H1 (cell line): ENCODE measurements around the gene SENP3. TPM values are rescaled to one million over a fixed set of nuclear protein-coding genes. Genes with fewer than 3 reads are reported as not detected.

ENCODE experiments used
- CTCF ChIA-PET: fragments of 300-600 bp; sonication (Branson Sonifier 250); formaldehyde crosslinking; loops from one replicate; lab custom pipeline; 2021; ENCODE audit not compliant: partially characterized antibody; lab: Charles Lee
- POLR2A ChIA-PET: fragments of 300-600 bp; sonication (Branson Sonifier 250); formaldehyde crosslinking; loops from one replicate; lab custom pipeline; 2021; ENCODE audit warnings: inconsistent platforms; ENCODE audit not compliant: partially characterized antibody; lab: Charles Lee
- DNase-seq, 2 experiments: peaks; one replicate each; pipeline versions ENCODE4 v3.0.0 to v3.0.0-alpha.2; 2010 to 2022; ENCODE audit warnings: low spot score in 2 of 2, low read depth in 1 of 2, mixed read lengths in 1 of 2
- FAIRE-seq: peaks from 2 replicates; lab custom pipeline; 2011; peaks lifted over from hg19 to GRCh38; lab: Jason Lieb, UNC
- H2AFZ ChIP-seq: 2 replicates; pipeline ENCODE4 v1.8.1; 2012; ENCODE audit warnings: low read length, inconsistent platforms
- H2AK5ac ChIP-seq: 2 replicates; pipeline ENCODE4 v1.6.1; 2013; ENCODE audit warnings: low read depth, low read length
- H2BK120ac ChIP-seq: replicated peaks from 2 replicates; pipeline ENCODE3; 2013; ENCODE audit warnings: low read depth, low read length, inconsistent platforms
- H2BK12ac ChIP-seq: 2 replicates; pipeline ENCODE4 v1.6.1; 2013; ENCODE audit warnings: low read depth, low read length
- H2BK15ac ChIP-seq: 2 replicates; pipeline ENCODE4 v1.6.1; 2013; ENCODE audit warnings: low read length
- H2BK20ac ChIP-seq: 2 replicates; pipeline ENCODE4 v1.6.1; 2013; ENCODE audit warnings: low read length
- H2BK5ac ChIP-seq: 2 replicates; pipeline ENCODE4 v1.6.1; 2013; ENCODE audit warnings: low read depth, low read length
- H3K14ac ChIP-seq: 2 replicates; pipeline ENCODE4 v1.6.1; 2013; ENCODE audit warnings: inconsistent platforms; ENCODE audit not compliant: insufficient read length
- H3K18ac ChIP-seq: 2 replicates; pipeline ENCODE4 v1.6.1; 2013; ENCODE audit warnings: low read length; ENCODE audit errors: extremely low read depth
- H3K23ac ChIP-seq: 2 replicates; pipeline ENCODE4 v1.6.1; 2013; ENCODE audit warnings: inconsistent platforms; ENCODE audit not compliant: insufficient read length
- H3K23me2 ChIP-seq: 2 replicates; pipeline ENCODE4 v1.6.1; 2013; ENCODE audit warnings: low read depth, low read length
- H3K27ac ChIP-seq: 2 replicates; pipeline ENCODE4 v1.6.1; 2011; ENCODE audit warnings: low read depth, low read length, inconsistent platforms
- H3K27me3 ChIP-seq, 4 experiments: replicated peaks in 1 of 4; 1 replicate in 1 of 4; 2 replicates in 3 of 4; pipeline versions ENCODE4 v1.6.1 to v1.8.1; 2011 to 2013; ENCODE audit warnings: low read length in 3 of 4, mild to moderate bottlenecking in 3 of 4, inconsistent platforms in 2 of 4, mixed read lengths in 2 of 4, moderate library complexity in 1 of 4; ENCODE audit not compliant: control insufficient read depth in 3 of 4, insufficient read depth in 3 of 4; ENCODE audit errors: extremely low read depth in 1 of 4
- H3K36me3 ChIP-seq, 4 experiments: 2 replicates each; pipeline versions ENCODE4 v1.6.1 to v1.8.1; 2011 to 2013; ENCODE audit warnings: mild to moderate bottlenecking in 4 of 4, low read length in 3 of 4, moderate library complexity in 2 of 4, control low read depth in 1 of 4, inconsistent platforms in 1 of 4; ENCODE audit not compliant: insufficient read depth in 4 of 4, control insufficient read depth in 2 of 4
- H3K4ac ChIP-seq: replicated peaks from 2 replicates; pipeline ENCODE3; 2013; ENCODE audit warnings: low read length, low read depth, mixed read lengths, inconsistent platforms; ENCODE audit not compliant: insufficient read length
- H3K4me1 ChIP-seq, 4 experiments: replicated peaks in 1 of 4; 1 replicate in 1 of 4; 2 replicates in 3 of 4; pipeline versions ENCODE4 v1.6.1 to v1.8.1; 2011 to 2013; ENCODE audit warnings: low read length in 3 of 4, inconsistent platforms in 2 of 4, mixed read lengths in 1 of 4; ENCODE audit not compliant: insufficient read depth in 4 of 4, control insufficient read depth in 3 of 4
- H3K4me2 ChIP-seq, 2 experiments: 2 replicates each; pipeline versions ENCODE4 v1.6.1 to v1.8.1; 2011 to 2013; ENCODE audit warnings: low read depth in 2 of 2, low read length in 2 of 2, control low read depth in 1 of 2, inconsistent platforms in 1 of 2, mild to moderate bottlenecking in 1 of 2; ENCODE audit not compliant: insufficient read depth in 1 of 2
- H3K4me3 ChIP-seq, 4 experiments: fragments of 200-600, 300-600 bp in 1 of 4; sonication (generic), shearing (Covaris generic), sonication (Bioruptor Twin) in 1 of 4; 2 replicates each; pipeline versions ENCODE4 v1.5.1 to v1.8.1; 2011 to 2016; ENCODE audit warnings: low read length in 4 of 4, low read depth in 3 of 4, control low read depth in 2 of 4, inconsistent platforms in 2 of 4, mild to moderate bottlenecking in 2 of 4, mixed read lengths in 1 of 4, moderate library complexity in 1 of 4; ENCODE audit not compliant: insufficient read depth in 2 of 4; ENCODE audit errors: extremely low read depth in 1 of 4
- H3K56ac ChIP-seq: replicated peaks from 2 replicates; pipeline ENCODE3; 2013; ENCODE audit warnings: low read depth, mild to moderate bottlenecking, mixed read lengths, low read length, inconsistent platforms; ENCODE audit not compliant: insufficient read length
- H3K79me1 ChIP-seq: 2 replicates; pipeline ENCODE4 v1.6.1; 2013; ENCODE audit warnings: low read depth, low read length, control low read depth
- H3K79me2 ChIP-seq, 2 experiments: 2 replicates each; pipeline versions ENCODE4 v1.6.1 to v1.8.1; 2012 to 2013; ENCODE audit warnings: low read length in 2 of 2, mild to moderate bottlenecking in 2 of 2, inconsistent platforms in 1 of 2; ENCODE audit not compliant: insufficient read depth in 2 of 2, control insufficient read depth in 1 of 2
- H3K9ac ChIP-seq, 4 experiments: replicated peaks in 1 of 4; 1 replicate in 1 of 4; 2 replicates in 3 of 4; pipeline versions ENCODE4 v1.6.1 to v1.8.1; 2011 to 2013; ENCODE audit warnings: low read depth in 3 of 4, low read length in 3 of 4, control low read depth in 2 of 4, mild to moderate bottlenecking in 2 of 4, moderate library complexity in 2 of 4, inconsistent platforms in 1 of 4; ENCODE audit errors: extremely low read depth in 1 of 4
- H3K9me3 ChIP-seq, 2 experiments: 2 replicates each; pipeline versions ENCODE4 v1.6.1 to v1.8.1; 2012 to 2013; ENCODE audit warnings: mild to moderate bottlenecking in 2 of 2, moderate library complexity in 2 of 2, control low read depth in 1 of 2, inconsistent platforms in 1 of 2, low read depth in 1 of 2, low read length in 1 of 2, mixed read lengths in 1 of 2; ENCODE audit not compliant: insufficient read depth in 2 of 2
- H4K20me1 ChIP-seq, 2 experiments: replicated peaks in 1 of 2; 2 replicates each; pipeline versions ENCODE3 to v1.8.1; 2011 to 2013; ENCODE audit warnings: inconsistent platforms in 2 of 2, low read length in 2 of 2, mild to moderate bottlenecking in 1 of 2; ENCODE audit not compliant: insufficient read depth in 2 of 2, control insufficient read depth in 1 of 2
- H4K5ac ChIP-seq: 2 replicates; pipeline ENCODE4 v1.6.1; 2013; ENCODE audit warnings: low read length, low read depth, mixed read lengths, inconsistent platforms; ENCODE audit not compliant: insufficient read length
- H4K8ac ChIP-seq: 2 replicates; pipeline ENCODE4 v1.8.0; 2013; ENCODE audit warnings: mild to moderate bottlenecking, moderate library complexity, low read length, inconsistent platforms; ENCODE audit not compliant: insufficient read depth; ENCODE audit errors: extremely low read depth
- H4K91ac ChIP-seq: replicated peaks from 2 replicates; pipeline ENCODE3; 2013; ENCODE audit warnings: low read length, mixed read lengths, inconsistent platforms; ENCODE audit not compliant: insufficient read length
- ASH2L ChIP-seq: fragments of 200-600, 300-600 bp; sonication (generic); IDR thresholded peaks from one replicate; pipeline ENCODE4 v1.7.1; 2017; ENCODE audit warnings: low read length
- CEBPB ChIP-seq: IDR thresholded peaks from 2 replicates; pipeline ENCODE4 v1.6.1; 2012; ENCODE audit warnings: low read depth, low read length
- FOSL1 ChIP-seq: IDR thresholded peaks from 2 replicates; pipeline ENCODE4 v1.6.1; 2011; ENCODE audit warnings: mild to moderate bottlenecking, low read depth, low read length, moderate library complexity; ENCODE audit not compliant: insufficient read depth
- SP1 ChIP-seq: IDR thresholded peaks from 2 replicates; pipeline ENCODE4 v1.6.1; 2011; ENCODE audit warnings: low read depth, low read length
- WGBS, 2 experiments: shearing (Covaris generic) in 1 of 2; methylation state at CpG; one replicate each; pipeline versions ENCODE4 v1.1.6 to v1.1.7; 2013 to 2015; ENCODE audit warnings: low lambda C conversion rate in 2 of 2, mixed read lengths in 2 of 2, inconsistent platforms in 1 of 2, low coverage in 1 of 2, missing lambda C conversion rate in 1 of 2; ENCODE audit not compliant: insufficient replicate concordance in 2 of 2, insufficient coverage in 1 of 2, insufficient read length in 1 of 2; ENCODE audit errors: extremely low coverage in 1 of 2, missing lambda C conversion rate in 1 of 2; 5-methylcytosine and 5-hydroxymethylcytosine counted together
- polyA plus RNA-seq, 7 experiments: library from polyadenylated mRNA; depleted of rRNA in 3 of 7; stranded (reverse) in 5 of 7; unstranded in 2 of 7; fragments of >200 nt in 5 of 7; fragments of 200-250 nt in 2 of 7; gene quantifications; 1 replicate in 5 of 7; 2 replicates in 1 of 7; 4 replicates in 1 of 7; pipeline versions ENCODE4 v1.2.1 to v1.2.3, GENCODE V29; 2011 to 2013; ENCODE audit warnings: missing spikeins in 2 of 7, mixed read lengths in 2 of 7
- total RNA-seq: library from RNA; stranded (reverse); fragmentation: NEBNext Ultra II Directional; extraction: Animal tissue kit (Norgen Biotek cat#: 25700); gene quantifications from 2 replicates; pipeline ENCODE4 v1.2.1, GENCODE V29; 2021

SENP3 gene
- total and polyA plus RNA-seq, 2 of the 8 experiments (the other 6 are each of a cell fraction or from before 2014, with no cell fraction given) = 86.2 to 129 TPM

DNA sequence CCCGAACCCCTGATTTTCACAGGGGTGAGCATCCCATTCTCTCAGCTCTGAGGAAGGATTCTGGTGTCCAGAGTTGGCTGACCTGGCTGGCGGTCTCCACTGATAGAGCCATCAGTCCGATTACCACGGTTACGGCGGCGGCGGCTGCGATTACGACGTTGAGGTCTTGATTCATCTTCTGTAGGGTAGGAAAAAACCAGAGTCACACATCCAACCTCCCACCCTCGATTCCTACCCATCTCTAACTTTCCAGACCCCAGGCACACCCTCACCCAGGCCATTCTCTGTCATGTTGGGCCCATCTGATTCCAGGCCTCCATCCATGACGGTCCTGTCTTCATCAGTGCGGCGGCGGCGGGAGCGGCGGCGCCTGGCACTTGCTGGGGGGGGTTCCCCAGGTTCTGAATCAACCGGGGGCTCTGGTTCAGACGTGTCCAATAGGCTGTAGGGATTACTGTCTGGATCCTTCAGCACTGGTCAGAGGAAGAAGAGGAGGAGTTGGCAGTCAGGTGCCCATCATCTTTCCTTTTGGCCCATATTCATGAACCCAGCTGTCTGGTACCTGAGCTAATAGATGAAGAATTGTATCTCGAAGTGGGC lies 30.8 kb downstream of the SENP3 start:
- Histone ChIP-seq H2AK5ac (no peak overlapping the region), H2BK5ac (no peak overlapping the region), H3K56ac (no peak overlapping the region), H3K36me3 (peaks cover 17 to 58% (median 44%) of the 10 kb centered on the region in 4 experiments), H2BK12ac (no peak overlapping the region), H2AFZ (no peak overlapping the region), H4K5ac (no peak overlapping the region), H3K18ac (no peak overlapping the region), H2BK15ac (no peak overlapping the region), H3K4me3 (no peak overlapping the region), H3K4ac (no peak overlapping the region), H3K27ac (no peak overlapping the region), H3K23me2 (peaks cover 15% of the 10 kb centered on the region; the same call in 1 of the 2 replicates), H3K23ac (no peak overlapping the region), H3K14ac (no peak overlapping the region), H3K4me2 (no peak overlapping the region), H3K27me3 (no peaks in the 10 kb centered on the region), H3K79me2 (no peaks in the 10 kb centered on the region), H4K8ac (peak overlapping the region; percentile 74; the same call in 1 of the 2 replicates), H4K20me1 (peaks cover 0 to 2% of the 10 kb centered on the region in 2 experiments), H3K9ac (no peak overlapping the region), H3K9me3 (no peaks in the 10 kb centered on the region), H2BK120ac (no peak overlapping the region), H4K91ac (no peak overlapping the region), H2BK20ac (no peak overlapping the region), H3K4me1 (peaks cover 6 to 21% (median 18%) of the 10 kb centered on the region in 4 experiments)
- ChIA-PET POLR2A (interaction anchor here (1.2 to 28.5 kb wide), 8 partner anchors 8 to 275 kb away, joined by 4 to 1144 read pairs (median 6); partner anchors contain the start of genes CD68, FXR2, MPDU1 and SENP3), CTCF (interaction anchor here (0.6 to 2.4 kb wide), 5 partner anchors 10 to 847 kb away, joined by 3 to 10 read pairs (median 3); partner anchors contain the start of gene CD68)
- 94% methylated on average over 23 of the region's 23 CpGs; no CpG with 5 or more reads in 1 of the 2 experiments for WGBS, 2 experiments
- no peak for FAIRE-seq
- no peak for DNase-seq
- TF ChIP-seq CEBPB = no peak
- TF ChIP-seq ASH2L = no peak
- TF ChIP-seq SP1 = no peak
- TF ChIP-seq FOSL1 = no peak
- TF ChIP-seq, all 59 proteins: peak for 0
- H3K79me1 ChIP-seq = no peaks in the 10 kb centered on the region; the same call in 1 of the 2 replicates
